SK-MEL-5 (cell line): ENCODE measurements around the gene SPAG6. TPM values are rescaled to one million over a fixed set of nuclear protein-coding genes. Genes with fewer than 3 reads are reported as not detected.

Experiments
- DNase-seq: peaks from one replicate; pipeline ENCODE4 v3.0.0-alpha.2; 2016; ENCODE audit warnings: low read depth, low spot score
- in situ Hi-C: cut with HindIII; loops from 2 replicates; pipeline ENCODE4 v1.10.0; 2016; ENCODE audit warnings: low sequenced_read_pairs, high pct_unique_total_duplicates, low pct_unique_long_range_greater_than_20kb
- small RNA-seq, 2 experiments: library from RNA; depleted of rRNA; stranded (forward); fragments of <200 nt; gene quantifications; one replicate each; pipeline ENCODE3, GENCODE V24; 2014
- total RNA-seq: library from RNA; depleted of rRNA; stranded (reverse); fragments of >200 nt; shearing (Covaris generic); gene quantifications from 2 replicates; pipeline ENCODE4 v1.2.3, GENCODE V29; 2014; rRNA removed

Gene SPAG6
- total RNA-seq, 1 experiment from 2014 or later, result not detected

DNA sequence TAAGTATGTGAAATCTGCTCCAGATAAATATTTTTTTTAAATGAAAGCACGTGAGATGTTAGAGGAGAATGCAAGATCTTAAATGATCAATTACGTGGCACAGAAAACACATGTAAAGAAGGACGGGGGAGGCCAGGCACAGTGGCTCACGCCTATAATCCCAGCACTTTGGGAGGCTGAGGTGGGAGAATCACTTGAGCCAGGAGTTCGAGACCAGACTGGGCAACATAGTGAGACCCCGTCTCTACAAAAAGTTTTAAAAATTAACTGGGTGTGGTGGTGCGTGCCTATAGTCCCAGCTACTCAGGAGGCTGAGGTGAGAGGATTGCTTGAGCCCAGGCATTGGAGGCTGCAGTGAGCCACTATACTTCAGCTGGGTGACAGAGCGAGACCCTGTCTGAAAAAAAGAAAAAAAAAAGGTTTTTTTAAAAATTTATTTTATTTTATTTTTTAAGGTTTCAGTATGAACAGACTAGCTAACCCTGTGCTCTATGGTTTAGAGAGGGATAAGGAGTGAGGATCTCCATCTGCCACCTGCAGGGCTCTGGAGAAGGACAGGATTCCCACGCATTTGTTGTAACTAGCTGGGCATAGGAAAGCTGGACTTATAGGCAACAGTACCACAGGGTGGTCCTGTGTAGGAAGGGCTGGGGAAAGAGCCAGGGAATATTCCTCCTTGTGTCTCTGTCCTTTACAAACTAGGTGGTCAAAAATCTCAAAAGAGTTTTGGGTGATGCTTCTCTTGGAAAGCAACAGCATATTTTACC lies 113.2 kb downstream of the SPAG6 start:
- in situ Hi-C loops, result no loop called here
- no peak for DNase-seq

DNA sequence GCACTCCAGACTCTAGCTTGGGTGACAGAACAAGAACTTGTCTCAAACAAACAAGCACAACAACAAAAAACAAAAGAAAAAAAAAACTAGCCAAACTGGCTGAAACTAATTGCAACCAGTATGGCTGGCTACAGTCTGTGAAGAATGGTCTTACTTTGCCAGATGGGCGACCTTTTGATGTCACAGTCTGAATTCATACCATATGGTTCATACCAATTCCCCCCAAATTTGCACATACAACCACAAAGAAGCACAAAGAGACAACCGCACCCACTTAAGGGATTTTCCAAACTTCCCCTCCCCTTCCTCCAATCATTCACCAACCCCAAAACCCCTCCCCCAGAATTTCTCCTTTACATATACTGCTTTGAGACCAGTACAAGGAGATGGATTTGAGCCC lies 114.2 kb downstream of the SPAG6 start:
- in situ Hi-C loops, result no loop called here
- DNase-seq, result no peak

- in situ Hi-C loops, result no loop called here
- DNase-seq, result no peak
Measured at GRCh38 chr10:22460101-22460500, 114.8 kb downstream of the SPAG6 start.

DNA sequence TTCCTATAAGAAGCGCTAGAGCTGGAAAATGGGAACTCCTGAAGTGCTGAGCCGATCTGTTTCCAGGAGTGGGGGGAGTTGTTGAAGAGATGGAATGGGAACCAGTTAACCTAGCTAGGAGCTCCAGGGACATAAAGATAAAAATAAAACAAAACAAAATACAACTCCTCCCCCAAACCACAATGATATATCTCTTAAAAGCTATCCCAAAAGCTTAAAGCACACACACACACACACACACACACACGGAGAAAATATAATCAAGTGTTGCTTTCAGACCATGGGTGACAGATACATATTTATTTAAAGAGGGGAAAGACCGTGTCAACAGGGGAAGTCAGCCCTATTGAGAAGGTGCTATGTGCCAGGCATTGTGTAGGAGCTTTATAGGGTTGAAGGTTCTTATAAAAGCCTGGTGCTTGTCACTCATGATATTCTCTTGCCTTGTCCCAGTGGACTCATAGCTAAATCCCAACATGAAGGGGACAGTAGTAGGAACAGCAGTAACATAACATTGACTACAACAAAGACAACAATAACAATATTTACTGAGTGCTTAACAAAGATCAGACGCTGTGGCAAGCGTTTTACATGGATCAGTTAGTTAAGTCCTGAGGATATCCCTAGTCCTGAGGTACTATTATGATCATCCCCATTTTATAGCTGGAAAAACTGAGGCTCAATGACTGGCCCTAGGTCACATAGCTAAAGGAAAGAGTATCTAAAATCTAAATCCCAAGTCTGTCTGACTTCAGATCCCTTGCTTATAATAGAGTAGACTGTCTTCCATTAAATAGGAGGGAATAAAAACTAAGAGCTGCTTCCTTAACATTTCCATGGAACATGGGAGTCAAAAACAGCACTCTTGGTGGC lies 115.5 kb downstream of the SPAG6 start:
- in situ Hi-C loops, result no loop called here
- no peak for DNase-seq

GRCh38 chr10:22461891-22462290 lies 116.6 kb downstream of the SPAG6 start:
- in situ Hi-C loops, result no loop called here
- no peak for DNase-seq

GRCh38 chr10:22463255-22463654 lies 118.0 kb downstream of the SPAG6 start:
- in situ Hi-C loops, result no loop called here
- no peak for DNase-seq

DNA sequence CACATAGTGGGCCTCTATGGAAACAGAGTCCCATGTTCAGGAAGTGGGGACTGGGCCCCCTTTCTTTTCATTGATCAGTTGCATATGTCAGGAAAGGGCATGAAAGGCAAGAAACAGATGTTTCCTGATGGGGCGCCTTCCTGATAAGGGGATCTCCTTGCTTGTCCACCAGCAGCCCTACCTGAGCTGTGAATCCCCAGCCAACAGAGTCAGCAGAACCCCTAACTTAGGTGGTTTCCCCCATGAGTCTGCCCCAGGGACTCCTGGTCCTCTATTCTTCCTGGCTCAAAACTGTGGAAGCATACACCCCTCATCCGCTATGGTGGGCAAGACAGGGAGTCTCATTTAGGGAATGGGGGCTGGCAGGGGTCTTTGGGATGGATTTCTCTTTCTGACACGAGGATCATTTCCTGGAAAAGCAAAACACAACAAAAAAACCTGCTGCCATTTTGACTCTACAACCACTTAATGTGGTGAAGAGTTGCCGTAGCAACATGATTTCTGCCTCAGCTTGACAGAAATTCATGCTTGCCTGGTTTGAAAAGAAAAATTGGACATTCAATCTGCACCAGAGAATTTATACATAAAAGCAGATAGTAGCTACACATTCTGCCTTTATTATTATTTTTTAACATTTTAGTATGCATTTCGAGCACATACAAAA lies 119.8 kb downstream of the SPAG6 start:
- DNase-seq, result no peak
- in situ Hi-C loops, result no loop called here

DNA sequence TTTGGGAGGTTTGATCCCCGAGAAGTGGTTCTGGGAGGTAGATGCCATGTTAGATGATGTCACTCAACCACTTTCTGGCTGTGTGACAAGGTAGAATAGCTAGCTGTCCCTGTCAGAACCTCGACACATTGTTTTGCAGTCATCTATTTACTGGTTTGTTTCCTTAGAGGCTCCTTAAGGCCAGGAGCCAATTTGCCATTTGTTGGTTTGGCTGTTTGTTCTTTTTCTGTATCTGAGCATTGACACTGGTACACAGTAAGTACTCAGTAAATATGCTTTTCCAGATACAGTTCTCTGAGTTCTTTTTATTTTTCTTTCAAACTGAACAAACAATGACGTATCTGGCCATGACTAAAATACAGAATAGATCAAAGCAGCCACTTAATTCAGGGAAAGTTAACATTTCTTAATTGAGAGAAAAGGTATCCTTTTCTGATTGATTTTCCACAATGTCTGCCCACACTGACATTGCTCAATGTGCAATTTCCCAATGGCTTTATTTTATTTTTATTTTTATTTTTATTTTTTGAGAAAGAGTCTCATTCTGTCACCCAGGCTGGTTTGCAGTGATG lies 121.6 kb downstream of the SPAG6 start:
- in situ Hi-C loops, result no loop called here
- no peak for DNase-seq

Small RNA genes lying within 50 kb of the gene (small RNA-seq; reads per million reads assigned to genes)
- gene AL158211.3, result 0.02 to 0.14 reads per million in 2 experiments

Other genes starting within 250 kb of the SPAG6 start
- 0.13 and 0.26 TPM in 2 replicates for gene EBLN1, start 127.5 kb upstream of the SPAG6 start, total RNA-seq
- 50.6 and 50.7 TPM in 2 replicates for gene COMMD3, start 29.1 kb upstream of the SPAG6 start, total RNA-seq
- 54.1 and 65.0 TPM in 2 replicates for gene BMI1, start 24.4 kb upstream of the SPAG6 start, total RNA-seq